Sigmoid colon (tissue), 4 donors: ENCODE data around the gene UGT1A10.

ENCODE experiments used
- EP300 ChIP-seq, 4 donors: sonication (generic); formaldehyde crosslinking; IDR thresholded peaks; one replicate each; pipeline ENCODE4 v1.6.1; 2017; ENCODE audit warnings: antibody characterized with exemption in 4 of 4
- POLR2A ChIP-seq, 2 donors: fragments of 450-650 bp; IDR thresholded peaks; one replicate each; pipeline ENCODE4 v1.6.1; 2016; ENCODE audit warnings: antibody characterized with exemption in 2 of 2, mild to moderate bottlenecking in 2 of 2, moderate library complexity in 2 of 2
- POLR2AphosphoS5 ChIP-seq, 4 donors: sonication (generic); formaldehyde crosslinking; IDR thresholded peaks; one replicate each; pipeline ENCODE4 v1.6.1; 2017; ENCODE audit warnings: antibody characterized with exemption in 4 of 4

DNA sequence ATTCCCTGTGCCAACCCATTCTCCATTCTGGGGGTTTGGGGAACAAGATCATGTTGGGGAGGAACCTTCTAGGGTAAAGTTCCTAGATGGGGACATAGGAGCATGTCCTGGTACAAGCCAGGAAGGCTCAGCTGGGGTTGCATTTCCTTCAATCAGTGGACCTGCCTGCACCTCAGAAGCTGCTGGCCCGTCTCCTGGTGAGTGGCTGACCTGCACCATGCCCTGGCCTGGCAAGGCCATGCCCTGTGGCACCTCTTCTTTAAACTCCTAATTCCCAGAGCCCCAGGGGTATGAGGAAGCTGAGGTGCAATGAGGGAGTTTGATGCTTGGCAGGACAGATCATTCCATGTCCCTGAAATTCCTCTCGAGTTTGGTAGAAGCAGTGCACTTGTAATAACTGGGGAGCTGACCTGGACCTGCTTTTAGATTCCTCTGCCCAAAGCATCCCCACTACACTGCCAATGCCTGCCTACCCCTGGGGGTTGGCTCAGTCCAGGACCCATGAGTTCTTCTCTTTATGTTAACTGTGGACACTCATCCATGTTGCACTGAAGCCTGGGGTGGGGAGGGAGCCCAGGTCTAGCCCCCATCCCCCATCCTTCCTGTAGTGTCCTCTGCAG lies 167.2 kb downstream of the UGT1A10 start:
- TF ChIP-seq POLR2A (IDR thresholded peaks at IDR 0.05): no peak
- no peak for TF ChIP-seq EP300 (IDR thresholded peaks at IDR 0.05)
- no peak for TF ChIP-seq POLR2AphosphoS5 (IDR thresholded peaks at IDR 0.05)
